PC-9 (cell line): Measurements from ENCODE around the gene DEPP1.

ENCODE experiments used
- EZH2 ChIP-seq: fragments of 200-600 bp; sonication (generic); IDR thresholded peaks from 2 replicates; pipeline ENCODE4 v1.8.0; 2017; ENCODE audit warnings: antibody characterized with exemption, low read depth
- TF ChIP-seq, protein P1 (sequence below): fragments of 200-600 bp; sonication (generic); conservative IDR thresholded peaks from 2 replicates; pipeline ENCODE4 v1.6.1; 2017; ENCODE audit warnings: mixed run types, antibody characterized with exemption, mild to moderate bottlenecking, moderate library complexity

DNA sequence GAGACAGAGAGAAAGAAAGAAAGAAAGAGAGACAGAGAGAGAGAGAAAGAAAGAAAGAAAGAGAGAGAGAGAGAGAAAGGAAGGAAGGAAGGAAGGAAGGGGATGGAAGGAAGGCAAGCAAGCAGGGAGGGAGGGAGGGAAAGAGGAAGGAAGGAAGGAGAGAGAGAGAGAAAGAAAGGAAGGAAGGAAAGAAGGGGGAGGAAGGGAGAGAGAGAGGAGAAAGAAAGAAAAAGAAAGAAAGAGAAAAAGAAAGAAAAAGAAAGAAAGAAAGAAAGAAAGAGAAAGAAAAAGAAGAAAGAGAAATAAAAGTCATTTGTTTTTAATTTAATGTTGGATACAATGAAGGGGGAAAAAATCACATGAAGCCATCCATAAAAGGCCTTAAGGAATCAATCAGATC lies 23.6 kb downstream of the DEPP1 start:
- TF ChIP-seq, protein P1, sequence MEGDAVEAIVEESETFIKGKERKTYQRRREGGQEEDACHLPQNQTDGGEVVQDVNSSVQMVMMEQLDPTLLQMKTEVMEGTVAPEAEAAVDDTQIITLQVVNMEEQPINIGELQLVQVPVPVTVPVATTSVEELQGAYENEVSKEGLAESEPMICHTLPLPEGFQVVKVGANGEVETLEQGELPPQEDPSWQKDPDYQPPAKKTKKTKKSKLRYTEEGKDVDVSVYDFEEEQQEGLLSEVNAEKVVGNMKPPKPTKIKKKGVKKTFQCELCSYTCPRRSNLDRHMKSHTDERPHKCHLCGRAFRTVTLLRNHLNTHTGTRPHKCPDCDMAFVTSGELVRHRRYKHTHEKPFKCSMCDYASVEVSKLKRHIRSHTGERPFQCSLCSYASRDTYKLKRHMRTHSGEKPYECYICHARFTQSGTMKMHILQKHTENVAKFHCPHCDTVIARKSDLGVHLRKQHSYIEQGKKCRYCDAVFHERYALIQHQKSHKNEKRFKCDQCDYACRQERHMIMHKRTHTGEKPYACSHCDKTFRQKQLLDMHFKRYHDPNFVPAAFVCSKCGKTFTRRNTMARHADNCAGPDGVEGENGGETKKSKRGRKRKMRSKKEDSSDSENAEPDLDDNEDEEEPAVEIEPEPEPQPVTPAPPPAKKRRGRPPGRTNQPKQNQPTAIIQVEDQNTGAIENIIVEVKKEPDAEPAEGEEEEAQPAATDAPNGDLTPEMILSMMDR = no peak
- TF ChIP-seq EZH2 = no peak
